ENCODE data around the gene P2RX7. TPM values are rescaled to one million over a fixed set of nuclear protein-coding genes. Genes with fewer than 3 reads are reported as not detected.

The P2RX7 gene
- total RNA-seq, 1 donor from 2014 or later: 0.29 TPM

GRCh38 chr12:121116318-121117225, 16.1 kb upstream of the P2RX7 start:
- H3K27me3 ChIP-seq (ENCODE audit: control insufficient read depth, insufficient read depth, low read length): peaks cover 3% of the 10 kb centered on the region
- no peak for DNase-seq (ENCODE audit: low read depth)
- no peak for TF ChIP-seq CTCF (IDR thresholded peaks at IDR 0.05; ENCODE audit: insufficient read depth, low read length, poor library complexity, severe bottlenecking)
- no peaks in the 10 kb centered on the region for H3K36me3 ChIP-seq (ENCODE audit: control insufficient read depth, insufficient read depth, low read length)
- no peak overlapping the region for H3K4me3 ChIP-seq (ENCODE audit: low read depth, low read length)

DNA sequence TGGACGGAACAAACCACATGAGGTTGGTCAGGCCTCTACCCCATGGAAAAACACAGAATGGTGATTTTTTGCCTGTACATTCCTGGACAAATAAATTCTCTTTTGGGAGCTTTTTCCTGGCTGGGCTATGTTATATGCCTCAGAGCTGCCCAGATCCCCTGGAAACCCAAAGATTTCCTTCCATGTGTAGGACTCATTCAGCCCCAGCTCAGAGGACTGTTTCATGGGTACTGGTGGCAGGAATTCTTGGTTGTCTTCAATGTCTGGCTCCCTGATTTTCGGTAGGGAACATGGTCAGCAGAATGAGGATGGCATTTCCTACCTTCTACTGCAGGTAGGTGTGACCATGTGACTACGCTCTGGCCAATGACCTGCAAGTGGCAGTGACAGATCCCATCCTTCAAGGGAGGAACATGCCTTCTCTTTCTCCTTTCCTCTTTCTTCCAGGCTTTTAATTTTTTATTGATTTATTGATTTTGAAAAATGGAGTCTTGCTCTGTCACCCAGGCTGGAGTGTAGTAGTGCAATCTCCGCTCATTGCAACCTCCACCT, 15.4 kb upstream of the P2RX7 start:
- no peak for DNase-seq (ENCODE audit: low read depth)
- H3K36me3 ChIP-seq (ENCODE audit: control insufficient read depth, insufficient read depth, low read length): no peaks in the 10 kb centered on the region
- H3K27me3 ChIP-seq (ENCODE audit: control insufficient read depth, insufficient read depth, low read length): peaks cover 3% of the 10 kb centered on the region
- TF ChIP-seq CTCF (IDR thresholded peaks at IDR 0.05; ENCODE audit: insufficient read depth, low read length, poor library complexity, severe bottlenecking): no peak
- no peak overlapping the region for H3K4me3 ChIP-seq (ENCODE audit: low read depth, low read length)

DNA sequence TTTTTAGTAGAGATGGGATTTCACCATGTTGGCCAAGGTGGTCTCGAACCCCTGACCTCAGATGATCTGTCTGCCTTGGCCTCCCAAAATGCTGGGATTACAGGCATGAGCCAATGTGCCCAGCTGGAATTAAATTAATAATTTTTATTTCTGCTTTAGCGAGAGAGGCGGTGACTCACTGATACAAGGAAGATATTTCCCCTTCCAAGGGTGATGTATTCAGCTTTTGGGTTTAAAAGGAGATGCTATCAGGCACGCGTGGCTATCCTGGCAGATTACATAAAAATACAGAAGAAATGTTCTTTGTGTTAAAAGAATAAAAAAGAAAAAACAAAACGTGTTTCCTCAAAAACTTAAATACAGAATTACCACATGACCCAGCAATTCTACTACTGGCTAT, 12.4 kb upstream of the P2RX7 start:
- H3K27me3 ChIP-seq (ENCODE audit: control insufficient read depth, insufficient read depth, low read length): peaks cover 3% of the 10 kb centered on the region
- DNase-seq (ENCODE audit: low read depth): no peak
- no peak overlapping the region for H3K4me3 ChIP-seq (ENCODE audit: low read depth, low read length)
- no peaks in the 10 kb centered on the region for H3K36me3 ChIP-seq (ENCODE audit: control insufficient read depth, insufficient read depth, low read length)
- TF ChIP-seq CTCF (IDR thresholded peaks at IDR 0.05; ENCODE audit: insufficient read depth, low read length, poor library complexity, severe bottlenecking): no peak

DNA sequence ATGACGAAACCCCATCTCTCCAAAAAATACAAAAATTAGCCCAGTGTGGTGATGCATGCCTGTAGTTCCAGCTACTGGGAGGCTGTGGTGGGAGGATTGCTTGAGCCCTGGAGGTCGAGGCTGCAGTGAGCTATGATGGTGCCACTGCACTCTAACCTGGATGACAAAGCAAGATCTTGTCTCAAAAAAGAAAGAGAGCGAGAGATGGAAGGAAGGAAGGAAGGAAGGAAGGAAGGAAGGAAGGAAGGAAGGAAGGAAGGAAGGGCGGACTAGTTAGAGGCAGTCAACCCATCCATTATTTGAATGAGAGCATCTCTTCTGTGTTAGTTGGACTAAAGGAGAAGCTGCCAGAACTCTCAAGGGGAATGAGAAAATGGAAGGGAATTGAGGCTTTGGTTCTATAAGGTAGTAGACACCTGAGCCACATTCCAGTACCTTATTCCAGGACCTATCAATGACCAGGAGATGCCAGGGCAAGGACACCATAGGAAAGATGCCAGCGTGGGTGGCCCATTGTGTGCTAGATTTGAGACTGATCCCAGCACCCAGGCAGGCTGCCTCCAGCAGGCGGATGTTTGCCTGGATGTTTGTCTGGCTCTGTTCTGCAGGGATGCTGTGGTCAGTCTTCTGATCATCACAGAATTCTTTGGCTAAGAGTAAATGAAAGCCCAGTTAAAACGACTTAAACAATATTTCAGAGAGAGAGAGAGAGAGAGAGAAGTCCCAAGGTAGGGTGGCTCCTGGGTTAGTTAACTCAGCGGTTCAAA, 11.5 kb upstream of the P2RX7 start:
- Histone ChIP-seq H3K4me3 (ENCODE audit: low read depth, low read length) (no peak overlapping the region), H3K27me3 (ENCODE audit: control insufficient read depth, insufficient read depth, low read length) (peaks cover 3% of the 10 kb centered on the region), H3K36me3 (ENCODE audit: control insufficient read depth, insufficient read depth, low read length) (no peaks in the 10 kb centered on the region)
- no peak for TF ChIP-seq CTCF (IDR thresholded peaks at IDR 0.05; ENCODE audit: insufficient read depth, low read length, poor library complexity, severe bottlenecking)
- DNase-seq (ENCODE audit: low read depth): no peak

DNA sequence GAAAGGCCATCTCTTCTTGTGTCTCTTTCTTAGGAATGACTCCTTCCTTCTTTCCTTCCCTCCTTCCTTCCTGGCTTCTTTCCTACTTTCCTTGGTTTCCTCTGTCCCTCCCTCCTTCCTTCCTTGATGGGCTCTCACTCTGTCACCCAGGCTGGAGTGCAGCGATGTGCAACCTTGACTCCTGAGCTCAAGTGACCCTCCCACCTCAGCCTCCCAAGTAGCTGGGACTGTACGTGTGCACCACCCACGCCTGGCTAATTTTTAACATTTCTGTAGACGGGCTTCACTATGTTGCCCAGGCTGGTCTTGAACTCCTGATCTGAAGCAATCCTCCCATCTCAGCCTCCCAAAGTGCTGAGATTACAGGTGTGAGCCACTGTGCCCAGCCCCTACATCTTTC, 10.9 kb upstream of the P2RX7 start:
- DNase-seq (ENCODE audit: low read depth): no peak
- no peak overlapping the region for H3K4me3 ChIP-seq (ENCODE audit: low read depth, low read length)
- H3K36me3 ChIP-seq (ENCODE audit: control insufficient read depth, insufficient read depth, low read length): no peaks in the 10 kb centered on the region
- TF ChIP-seq CTCF (IDR thresholded peaks at IDR 0.05; ENCODE audit: insufficient read depth, low read length, poor library complexity, severe bottlenecking): no peak
- H3K27me3 ChIP-seq (ENCODE audit: control insufficient read depth, insufficient read depth, low read length): peaks cover 3% of the 10 kb centered on the region
